SK-N-SH (cell line): ENCODE measurements around the gene CAPZA3. TPM values are rescaled to one million over a fixed set of nuclear protein-coding genes. Genes with fewer than 3 reads are reported as not detected.
A peak's percentile ranks its signal among the peaks of the same experiment; 100 is the strongest.

Source experiments
- CTCF ChIA-PET: fragments of 300-600, 350-600 bp; formaldehyde crosslinking; extraction: SDS; loops from one replicate; lab custom pipeline; 2021; lab: Yijun Ruan, JAX
- POLR2A ChIA-PET: fragments of 350-600 bp; sonication (Branson Sonifier 250); formaldehyde crosslinking; extraction: SDS; loops from one replicate; lab custom pipeline; 2020; ENCODE audit warnings: antibody characterized with exemption, inconsistent platforms; lab: Yijun Ruan, JAX
- DNase-seq: peaks from one replicate; pipeline ENCODE4 v3.0.0; 2012
- H2AFZ ChIP-seq: fragments of 200-600 bp; sonication (generic); 2 replicates; pipeline ENCODE4 v1.8.1; 2016; ENCODE audit warnings: antibody characterized with exemption, mild to moderate bottlenecking, low read depth
- H3F3A ChIP-seq: fragments of 200-600 bp; sonication (generic); replicated peaks from 2 replicates; pipeline ENCODE3; 2016; ENCODE audit warnings: antibody characterized with exemption, mild to moderate bottlenecking; ENCODE audit not compliant: insufficient read depth
- H3K27ac ChIP-seq, 2 experiments: fragments of 200-500 bp in 1 of 2; fragments of 200-600 bp in 1 of 2; sonication (Bioruptor generic) in 1 of 2; sonication (generic), shearing (Covaris generic) in 1 of 2; 2 replicates each; pipeline versions ENCODE4 v1.5.1 to v1.6.1; 2014 to 2016; ENCODE audit warnings: low read depth in 2 of 2, inconsistent platforms in 1 of 2, low read length in 1 of 2, mild to moderate bottlenecking in 1 of 2, mixed read lengths in 1 of 2
- H3K27me3 ChIP-seq: fragments of 200-600 bp; sonication (generic), shearing (Covaris generic); 2 replicates; pipeline ENCODE4 v1.6.1; 2016; ENCODE audit warnings: mixed run types; ENCODE audit not compliant: insufficient read depth
- H3K36me3 ChIP-seq, 2 experiments: fragments of 200-500 bp in 1 of 2; fragments of 200-600 bp in 1 of 2; sonication (Bioruptor generic) in 1 of 2; sonication (generic) in 1 of 2; replicated peaks in 1 of 2; 2 replicates each; pipeline versions ENCODE3 to v1.5.1; 2014 to 2016; ENCODE audit warnings: low read length in 1 of 2, mild to moderate bottlenecking in 1 of 2; ENCODE audit not compliant: insufficient read depth in 2 of 2, control insufficient read depth in 1 of 2
- H3K4me1 ChIP-seq, 2 experiments: fragments of 200-500 bp in 1 of 2; fragments of 200-600 bp in 1 of 2; sonication (Bioruptor generic) in 1 of 2; sonication (generic), shearing (Covaris generic) in 1 of 2; 2 replicates each; pipeline versions ENCODE4 v1.5.1 to v1.6.1; 2014 to 2016; ENCODE audit warnings: low read depth in 1 of 2, low read length in 1 of 2, mixed run types in 1 of 2; ENCODE audit not compliant: insufficient read depth in 2 of 2, control insufficient read depth in 1 of 2
- H3K4me2 ChIP-seq: fragments of 200-600 bp; sonication (generic), shearing (Covaris generic); 2 replicates; pipeline ENCODE4 v1.6.1; 2017; ENCODE audit warnings: mixed run types
- H3K4me3 ChIP-seq, 2 experiments: fragments of 200-500 bp in 1 of 2; fragments of 200-600 bp in 1 of 2; sonication (Bioruptor generic) in 1 of 2; sonication (generic), shearing (Covaris generic) in 1 of 2; 2 replicates each; pipeline versions ENCODE4 v1.5.1 to v1.8.1; 2014 to 2016; ENCODE audit warnings: low read depth in 2 of 2, inconsistent platforms in 1 of 2, low read length in 1 of 2, mild to moderate bottlenecking in 1 of 2, mixed read lengths in 1 of 2, moderate library complexity in 1 of 2
- H3K79me2 ChIP-seq: fragments of 200-600 bp; sonication (generic); 2 replicates; pipeline ENCODE4 v1.8.1; 2017; ENCODE audit warnings: mild to moderate bottlenecking; ENCODE audit not compliant: insufficient read depth
- H3K9ac ChIP-seq: fragments of 200-600 bp; sonication (generic); 2 replicates; pipeline ENCODE4 v1.6.1; 2017; ENCODE audit warnings: mixed run types
- H3K9me2 ChIP-seq: fragments of 200-600 bp; sonication (generic); 2 replicates; pipeline ENCODE4 v1.6.1; 2017; ENCODE audit warnings: mixed run types
- H3K9me3 ChIP-seq: fragments of 200-600 bp; sonication (generic); 2 replicates; pipeline ENCODE4 v1.6.1; 2017; ENCODE audit warnings: mixed run types, mild to moderate bottlenecking, moderate library complexity
- H4K20me1 ChIP-seq: fragments of 200-600 bp; sonication (generic); 2 replicates; pipeline ENCODE4 v1.6.1; 2017; ENCODE audit warnings: mild to moderate bottlenecking, mixed run types; ENCODE audit not compliant: insufficient read depth
- CHD2 ChIP-seq: fragments of 150-350 bp; IDR thresholded peaks from 2 replicates; pipeline ENCODE4 v1.6.1; 2018; ENCODE audit warnings: low read length; ENCODE audit not compliant: partially characterized antibody
- EZH2phosphoT487 ChIP-seq: fragments of 200-600 bp; sonication (generic); IDR thresholded peaks from 2 replicates; pipeline ENCODE4 v1.6.1; 2017; ENCODE audit warnings: low read depth, mixed run types, mild to moderate bottlenecking, antibody characterized with exemption, moderate library complexity, borderline replicate concordance
- FOXM1 ChIP-seq: IDR thresholded peaks from 2 replicates; pipeline ENCODE4 v1.4.0; 2012; ENCODE audit warnings: low read depth, mild to moderate bottlenecking
- GATA2 ChIP-seq: sonication (generic); formaldehyde crosslinking; IDR thresholded peaks from 2 replicates; pipeline ENCODE4 v1.5.0; 2020; ENCODE audit warnings: mild to moderate bottlenecking, missing genetic modification reagents
- JUND ChIP-seq: IDR thresholded peaks from 2 replicates; pipeline ENCODE4 v1.4.0; 2012
- MAX ChIP-seq: IDR thresholded peaks from 2 replicates; pipeline ENCODE4 v1.4.0; 2012; ENCODE audit warnings: low read depth
- NRF1 ChIP-seq: IDR thresholded peaks from 2 replicates; pipeline ENCODE4 v1.6.1; 2012; ENCODE audit warnings: low read depth, mild to moderate bottlenecking, low read length
- POLR2AphosphoS5 ChIP-seq: IDR thresholded peaks from 2 replicates; pipeline ENCODE4 v1.6.1; 2012; ENCODE audit warnings: low read depth, low read length
- RCOR1 ChIP-seq: fragments of 150-350 bp; IDR thresholded peaks from 2 replicates; pipeline ENCODE4 v1.6.1; 2017; ENCODE audit warnings: antibody characterized with exemption, low read length
- SIN3A ChIP-seq: IDR thresholded peaks from 2 replicates; pipeline ENCODE4 v1.6.1; 2012; ENCODE audit warnings: low read depth, mild to moderate bottlenecking, low read length, moderate library complexity, borderline replicate concordance
- SMC3 ChIP-seq: IDR thresholded peaks from 2 replicates; pipeline ENCODE4 v1.6.1; 2012; ENCODE audit warnings: low read depth, low read length, improper control_type of control experiment
- TAF1 ChIP-seq: IDR thresholded peaks from 2 replicates; pipeline ENCODE4 v1.6.1; 2012; ENCODE audit warnings: low read depth, mild to moderate bottlenecking, low read length, moderate library complexity, borderline replicate concordance
- TCF12 ChIP-seq: IDR thresholded peaks from 2 replicates; pipeline ENCODE4 v1.4.0; 2012
- TEAD4 ChIP-seq: IDR thresholded peaks from 2 replicates; pipeline ENCODE4 v1.4.0; 2012; ENCODE audit warnings: mild to moderate bottlenecking, borderline replicate concordance; ENCODE audit not compliant: insufficient read depth
- USF2 ChIP-seq: fragments of 150-350 bp; IDR thresholded peaks from 2 replicates; pipeline ENCODE4 v1.6.1; 2017; ENCODE audit warnings: antibody characterized with exemption, low read length, low read depth, borderline replicate concordance
- WGBS: methylation state at CpG from one replicate; pipeline ENCODE4 v1.1.6; 2017; ENCODE audit warnings: low lambda C conversion rate; 5-methylcytosine and 5-hydroxymethylcytosine counted together
- polyA plus RNA-seq, 3 experiments: library from polyadenylated mRNA; depleted of rRNA; stranded (reverse); fragments of >200 nt; gene quantifications; 2 replicates each; pipeline ENCODE4 v1.2.3, GENCODE V29; 2012
- TF ChIP-seq, protein P1 (sequence below): fragments of 200-600 bp; sonication (generic); IDR thresholded peaks from 2 replicates; pipeline ENCODE4 v1.6.1; 2017; ENCODE audit warnings: antibody characterized with exemption, mild to moderate bottlenecking, moderate library complexity
- TF ChIP-seq, protein P2 (sequence below): IDR thresholded peaks from 2 replicates; pipeline ENCODE4 v1.4.0; 2012; ENCODE audit warnings: low read depth, borderline replicate concordance
- TF ChIP-seq, protein P3 (sequence below): fragments of 150-350 bp; IDR thresholded peaks from 2 replicates; pipeline ENCODE4 v1.6.1; 2016; ENCODE audit warnings: mild to moderate bottlenecking, low read depth, low read length

The CAPZA3 gene
- polyA plus RNA-seq, 1 of the 3 experiments (the other 2 are of a cell fraction) = not detected

- ChIA-PET CTCF (no interaction called here), POLR2A (no interaction called here)
- Histone ChIP-seq H3K27ac (peak overlapping the region in 1 of 2 experiments; percentile 26; a peak in 1 of 4 replicates), H3K9me2 (no peaks in the 10 kb centered on the region), H3K4me2 (no peak overlapping the region), H3K36me3 (no peaks in the 10 kb centered on the region), H3F3A (peaks cover 9% of the 10 kb centered on the region), H3K4me3 (no peak overlapping the region), H3K4me1 (peaks cover 0 to 8% of the 10 kb centered on the region in 2 experiments; a peak in 2 of 4 replicates), H4K20me1 (no peaks in the 10 kb centered on the region), H3K27me3 (no peaks in the 10 kb centered on the region), H3K9ac (no peak overlapping the region), H3K9me3 (no peaks in the 10 kb centered on the region), H2AFZ (no peak overlapping the region), H3K79me2 (no peaks in the 10 kb centered on the region)
- TF ChIP-seq NRF1 (no peak), GATA2 (CRISPR knock-in tag) (no peak), POLR2AphosphoS5 (no peak), MAX (no peak), CHD2 (no peak), USF2 (no peak), RCOR1 (no peak), JUND (no peak), TEAD4 (no peak), SIN3A (no peak), SMC3 (no peak), TCF12 (no peak), EZH2phosphoT487 (no peak), TAF1 (no peak), FOXM1 (no peak)
- TF ChIP-seq, protein P1, sequence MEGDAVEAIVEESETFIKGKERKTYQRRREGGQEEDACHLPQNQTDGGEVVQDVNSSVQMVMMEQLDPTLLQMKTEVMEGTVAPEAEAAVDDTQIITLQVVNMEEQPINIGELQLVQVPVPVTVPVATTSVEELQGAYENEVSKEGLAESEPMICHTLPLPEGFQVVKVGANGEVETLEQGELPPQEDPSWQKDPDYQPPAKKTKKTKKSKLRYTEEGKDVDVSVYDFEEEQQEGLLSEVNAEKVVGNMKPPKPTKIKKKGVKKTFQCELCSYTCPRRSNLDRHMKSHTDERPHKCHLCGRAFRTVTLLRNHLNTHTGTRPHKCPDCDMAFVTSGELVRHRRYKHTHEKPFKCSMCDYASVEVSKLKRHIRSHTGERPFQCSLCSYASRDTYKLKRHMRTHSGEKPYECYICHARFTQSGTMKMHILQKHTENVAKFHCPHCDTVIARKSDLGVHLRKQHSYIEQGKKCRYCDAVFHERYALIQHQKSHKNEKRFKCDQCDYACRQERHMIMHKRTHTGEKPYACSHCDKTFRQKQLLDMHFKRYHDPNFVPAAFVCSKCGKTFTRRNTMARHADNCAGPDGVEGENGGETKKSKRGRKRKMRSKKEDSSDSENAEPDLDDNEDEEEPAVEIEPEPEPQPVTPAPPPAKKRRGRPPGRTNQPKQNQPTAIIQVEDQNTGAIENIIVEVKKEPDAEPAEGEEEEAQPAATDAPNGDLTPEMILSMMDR = no peak
- TF ChIP-seq, protein P2, sequence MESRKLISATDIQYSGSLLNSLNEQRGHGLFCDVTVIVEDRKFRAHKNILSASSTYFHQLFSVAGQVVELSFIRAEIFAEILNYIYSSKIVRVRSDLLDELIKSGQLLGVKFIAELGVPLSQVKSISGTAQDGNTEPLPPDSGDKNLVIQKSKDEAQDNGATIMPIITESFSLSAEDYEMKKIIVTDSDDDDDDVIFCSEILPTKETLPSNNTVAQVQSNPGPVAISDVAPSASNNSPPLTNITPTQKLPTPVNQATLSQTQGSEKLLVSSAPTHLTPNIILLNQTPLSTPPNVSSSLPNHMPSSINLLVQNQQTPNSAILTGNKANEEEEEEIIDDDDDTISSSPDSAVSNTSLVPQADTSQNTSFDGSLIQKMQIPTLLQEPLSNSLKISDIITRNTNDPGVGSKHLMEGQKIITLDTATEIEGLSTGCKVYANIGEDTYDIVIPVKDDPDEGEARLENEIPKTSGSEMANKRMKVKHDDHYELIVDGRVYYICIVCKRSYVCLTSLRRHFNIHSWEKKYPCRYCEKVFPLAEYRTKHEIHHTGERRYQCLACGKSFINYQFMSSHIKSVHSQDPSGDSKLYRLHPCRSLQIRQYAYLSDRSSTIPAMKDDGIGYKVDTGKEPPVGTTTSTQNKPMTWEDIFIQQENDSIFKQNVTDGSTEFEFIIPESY = no peak
- TF ChIP-seq, protein P3, sequence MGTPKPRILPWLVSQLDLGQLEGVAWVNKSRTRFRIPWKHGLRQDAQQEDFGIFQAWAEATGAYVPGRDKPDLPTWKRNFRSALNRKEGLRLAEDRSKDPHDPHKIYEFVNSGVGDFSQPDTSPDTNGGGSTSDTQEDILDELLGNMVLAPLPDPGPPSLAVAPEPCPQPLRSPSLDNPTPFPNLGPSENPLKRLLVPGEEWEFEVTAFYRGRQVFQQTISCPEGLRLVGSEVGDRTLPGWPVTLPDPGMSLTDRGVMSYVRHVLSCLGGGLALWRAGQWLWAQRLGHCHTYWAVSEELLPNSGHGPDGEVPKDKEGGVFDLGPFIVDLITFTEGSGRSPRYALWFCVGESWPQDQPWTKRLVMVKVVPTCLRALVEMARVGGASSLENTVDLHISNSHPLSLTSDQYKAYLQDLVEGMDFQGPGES = no peak
- no peak for DNase-seq
- WGBS = 95% methylated on average over 1 of the region's 1 CpG
These were observed 12.2 kb downstream of the CAPZA3 start for GRCh38 chr12:18750085-18750484.
